Suprapubic skin (tissue), 4 donors: ENCODE data around the gene LCN12. TPM values are rescaled to one million over a fixed set of nuclear protein-coding genes. Genes with fewer than 3 reads are reported as not detected.

ENCODE experiments used
- DNase-seq, 2 donors: peaks; one replicate each; pipeline ENCODE4 v3.0.0-alpha.2; 2019; ENCODE audit warnings: low spot score in 2 of 2
- H3K27ac ChIP-seq: fragments of 200-600 bp; sonication (generic); one replicate; pipeline ENCODE4 v1.5.1; 2019
- H3K27me3 ChIP-seq: fragments of 200-600 bp; sonication (generic); one replicate; pipeline ENCODE4 v1.5.1; 2019
- H3K36me3 ChIP-seq: fragments of 200-600 bp; sonication (generic); one replicate; pipeline ENCODE4 v1.5.1; 2019
- H3K4me1 ChIP-seq: fragments of 200-600 bp; sonication (generic); one replicate; pipeline ENCODE4 v1.5.1; 2019
- H3K4me3 ChIP-seq: fragments of 200-600 bp; sonication (generic); one replicate; pipeline ENCODE4 v1.5.1; 2019; ENCODE audit warnings: mild to moderate bottlenecking
- H3K9me3 ChIP-seq: fragments of 200-600 bp; sonication (generic); one replicate; pipeline ENCODE4 v1.5.1; 2019
- EP300 ChIP-seq: sonication (generic); formaldehyde crosslinking; IDR thresholded peaks from one replicate; pipeline ENCODE4 v1.6.1; 2017; ENCODE audit warnings: antibody characterized with exemption
- POLR2A ChIP-seq, 2 donors: fragments of 450-650 bp; IDR thresholded peaks; one replicate each; pipeline ENCODE4 v1.6.1; 2017; ENCODE audit warnings: antibody characterized with exemption in 2 of 2, mild to moderate bottlenecking in 2 of 2, moderate library complexity in 2 of 2
- POLR2AphosphoS5 ChIP-seq, 3 donors: sonication (generic); formaldehyde crosslinking; IDR thresholded peaks; one replicate each; pipeline ENCODE4 v1.6.1; 2017; ENCODE audit warnings: antibody characterized with exemption in 3 of 3
- WGBS: methylation state at CpG from one replicate; pipeline ENCODE4 v1.1.5; 2018; 5-methylcytosine and 5-hydroxymethylcytosine counted together
- total RNA-seq, 4 donors: library from RNA; depleted of rRNA; stranded (reverse); fragments of >200 nt; gene quantifications; one replicate each; pipeline ENCODE4 v1.1.0, GENCODE V29; 2016
- TF ChIP-seq, protein P1 (sequence below), 2 donors: fragments of 200-600 bp in 1 of 2; fragments of 450-650 bp in 1 of 2; sonication (generic) in 1 of 2; IDR thresholded peaks; one replicate each; pipeline ENCODE4 v1.5.1; 2016 to 2019; ENCODE audit warnings: antibody characterized with exemption in 2 of 2, mild to moderate bottlenecking in 1 of 2, moderate library complexity in 1 of 2

LCN12 gene
- total RNA-seq, 4 donors from 2014 or later, result 3.7 TPM; not detected in 3

DNA sequence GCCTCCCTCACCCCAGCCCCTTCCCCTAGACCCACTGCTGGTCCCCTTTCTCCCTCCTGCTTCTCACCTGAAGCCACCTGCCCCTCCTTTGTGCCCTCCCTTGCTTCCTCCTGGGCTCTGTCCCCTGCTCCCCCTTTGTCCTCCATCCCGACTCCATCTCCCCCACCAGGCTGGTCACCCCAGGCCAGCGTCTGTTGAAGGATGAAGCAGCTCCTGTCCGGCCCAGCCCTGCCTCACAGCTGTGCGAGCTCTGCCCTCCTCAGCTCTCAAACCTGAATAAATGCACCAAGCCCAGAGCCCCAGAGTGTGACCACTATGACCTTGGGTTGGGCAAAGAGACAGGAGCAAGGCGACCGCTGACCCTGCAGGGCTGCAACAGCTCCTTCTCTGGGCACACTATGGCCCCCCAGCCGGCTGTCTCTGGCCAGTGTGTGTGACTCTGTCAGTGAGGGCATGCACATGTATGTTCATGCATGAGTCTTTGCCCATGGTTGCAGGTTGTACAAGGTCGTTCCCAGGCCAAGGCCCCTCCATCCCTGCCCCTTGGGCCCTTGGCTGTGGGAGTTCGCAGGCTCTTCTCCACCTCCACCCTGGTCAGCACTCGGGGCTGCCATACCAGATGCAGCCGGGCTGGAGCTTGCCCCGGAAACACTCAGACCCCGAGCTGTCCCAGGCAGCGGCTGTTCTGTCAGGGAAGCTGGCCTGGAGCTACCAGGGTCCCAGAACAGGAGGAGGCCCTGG, 3.3 kb downstream of the LCN12 start:
- Histone ChIP-seq H3K27me3 (no peaks in the 10 kb centered on the region), H3K4me3 (no peak overlapping the region), H3K4me1 (peaks cover 14% of the 10 kb centered on the region), H3K27ac (no peak overlapping the region), H3K9me3 (no peaks in the 10 kb centered on the region), H3K36me3 (no peaks in the 10 kb centered on the region)
- 97% methylated on average over 9 of the region's 14 CpGs for WGBS
- no peak for DNase-seq
- TF ChIP-seq, protein P1, sequence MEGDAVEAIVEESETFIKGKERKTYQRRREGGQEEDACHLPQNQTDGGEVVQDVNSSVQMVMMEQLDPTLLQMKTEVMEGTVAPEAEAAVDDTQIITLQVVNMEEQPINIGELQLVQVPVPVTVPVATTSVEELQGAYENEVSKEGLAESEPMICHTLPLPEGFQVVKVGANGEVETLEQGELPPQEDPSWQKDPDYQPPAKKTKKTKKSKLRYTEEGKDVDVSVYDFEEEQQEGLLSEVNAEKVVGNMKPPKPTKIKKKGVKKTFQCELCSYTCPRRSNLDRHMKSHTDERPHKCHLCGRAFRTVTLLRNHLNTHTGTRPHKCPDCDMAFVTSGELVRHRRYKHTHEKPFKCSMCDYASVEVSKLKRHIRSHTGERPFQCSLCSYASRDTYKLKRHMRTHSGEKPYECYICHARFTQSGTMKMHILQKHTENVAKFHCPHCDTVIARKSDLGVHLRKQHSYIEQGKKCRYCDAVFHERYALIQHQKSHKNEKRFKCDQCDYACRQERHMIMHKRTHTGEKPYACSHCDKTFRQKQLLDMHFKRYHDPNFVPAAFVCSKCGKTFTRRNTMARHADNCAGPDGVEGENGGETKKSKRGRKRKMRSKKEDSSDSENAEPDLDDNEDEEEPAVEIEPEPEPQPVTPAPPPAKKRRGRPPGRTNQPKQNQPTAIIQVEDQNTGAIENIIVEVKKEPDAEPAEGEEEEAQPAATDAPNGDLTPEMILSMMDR (IDR thresholded peaks at IDR 0.05), result no peak
- no peak for TF ChIP-seq POLR2A (IDR thresholded peaks at IDR 0.05)
- no peak for TF ChIP-seq POLR2AphosphoS5 (IDR thresholded peaks at IDR 0.05)
- TF ChIP-seq EP300, result no peak

DNA sequence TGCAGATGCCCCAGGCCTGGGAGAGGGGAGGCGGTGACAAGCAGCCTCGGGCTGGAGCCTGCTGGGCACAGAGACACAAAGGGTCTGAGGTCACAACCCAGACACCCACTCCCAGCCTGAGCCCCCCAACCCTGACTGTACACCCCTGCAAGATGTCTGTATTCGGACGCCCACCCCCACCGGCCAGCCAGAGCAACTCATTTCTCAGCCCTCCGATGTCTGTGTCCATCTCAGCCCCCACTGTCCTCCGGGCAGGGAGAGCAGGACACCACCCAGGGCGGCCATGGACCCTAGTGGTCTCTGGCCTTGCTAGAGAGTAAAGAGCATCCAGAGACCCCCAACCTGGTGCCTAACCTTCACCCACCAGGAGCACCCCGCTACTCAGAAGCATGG, 3.9 kb downstream of the LCN12 start:
- no peaks in the 10 kb centered on the region for H3K27me3 ChIP-seq
- H3K4me1 ChIP-seq, result peaks cover 16% of the 10 kb centered on the region
- H3K27ac ChIP-seq, result no peak overlapping the region
- no peak for DNase-seq
- H3K36me3 ChIP-seq, result no peaks in the 10 kb centered on the region
- WGBS, result 83% methylated on average over 4 of the region's 9 CpGs
- H3K9me3 ChIP-seq, result no peaks in the 10 kb centered on the region
- no peak overlapping the region for H3K4me3 ChIP-seq
- no peak for TF ChIP-seq EP300
- TF ChIP-seq, protein P1 (IDR thresholded peaks at IDR 0.05), result no peak

DNA sequence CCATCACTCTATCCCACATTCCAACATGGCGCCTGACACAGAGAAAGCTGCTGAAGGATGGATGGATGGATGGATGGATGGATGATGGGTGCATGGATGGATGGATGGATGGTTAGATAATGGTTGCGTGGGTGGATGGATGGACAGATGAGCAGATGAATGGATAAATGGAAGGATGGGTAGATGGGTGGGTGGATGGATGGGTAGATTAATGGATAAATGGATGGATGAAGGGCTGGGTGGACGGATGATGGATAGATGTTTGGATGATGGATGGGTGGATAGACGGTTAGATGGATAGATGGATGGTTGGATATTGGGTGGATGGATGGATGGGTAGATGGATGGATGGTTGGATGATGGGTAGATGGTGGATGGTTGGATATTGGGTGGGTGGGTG, 4.5 kb downstream of the LCN12 start:
- no peak for DNase-seq
- Histone ChIP-seq H3K4me1 (peaks cover 22% of the 10 kb centered on the region), H3K27me3 (no peaks in the 10 kb centered on the region), H3K4me3 (no peak overlapping the region), H3K27ac (no peak overlapping the region), H3K36me3 (no peaks in the 10 kb centered on the region), H3K9me3 (no peaks in the 10 kb centered on the region)
- no peak for TF ChIP-seq EP300
- no peak for TF ChIP-seq POLR2A (IDR thresholded peaks at IDR 0.05)
- no peak for TF ChIP-seq POLR2AphosphoS5 (IDR thresholded peaks at IDR 0.05)
- TF ChIP-seq, protein P1 (IDR thresholded peaks at IDR 0.05), result no peak
- WGBS, result 97% methylated on average over 4 of the region's 4 CpGs

DNA sequence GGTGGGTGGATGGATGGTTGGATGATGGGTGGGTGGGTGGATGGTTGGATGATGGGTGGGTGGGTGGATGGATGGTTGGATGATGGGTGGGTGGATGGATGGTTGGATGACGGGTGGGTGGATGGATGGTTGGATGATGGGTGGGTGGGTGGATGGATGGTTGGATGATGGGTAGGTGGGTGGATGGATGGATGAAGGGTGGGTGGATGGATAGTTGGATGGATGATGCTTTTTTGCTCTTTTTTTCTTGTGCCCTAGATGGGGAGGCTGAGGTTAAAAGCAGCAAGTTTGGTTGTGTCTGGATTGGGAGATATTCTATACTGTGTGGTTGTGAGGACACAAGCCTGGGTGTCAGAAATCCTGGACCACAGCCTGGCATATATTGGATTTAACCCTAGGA, 5.4 kb downstream of the LCN12 start:
- Histone ChIP-seq H3K9me3 (no peaks in the 10 kb centered on the region), H3K36me3 (no peaks in the 10 kb centered on the region), H3K27me3 (no peaks in the 10 kb centered on the region), H3K4me3 (no peak overlapping the region), H3K27ac (no peak overlapping the region), H3K4me1 (peaks cover 23% of the 10 kb centered on the region)
- no peak for TF ChIP-seq EP300
- no peak for TF ChIP-seq POLR2AphosphoS5 (IDR thresholded peaks at IDR 0.05)
- TF ChIP-seq, protein P1 (IDR thresholded peaks at IDR 0.05), result no peak
- TF ChIP-seq POLR2A (IDR thresholded peaks at IDR 0.05), result no peak
- DNase-seq, result no peak
- WGBS, result 90% methylated on average over 1 of the region's 1 CpG

DNA sequence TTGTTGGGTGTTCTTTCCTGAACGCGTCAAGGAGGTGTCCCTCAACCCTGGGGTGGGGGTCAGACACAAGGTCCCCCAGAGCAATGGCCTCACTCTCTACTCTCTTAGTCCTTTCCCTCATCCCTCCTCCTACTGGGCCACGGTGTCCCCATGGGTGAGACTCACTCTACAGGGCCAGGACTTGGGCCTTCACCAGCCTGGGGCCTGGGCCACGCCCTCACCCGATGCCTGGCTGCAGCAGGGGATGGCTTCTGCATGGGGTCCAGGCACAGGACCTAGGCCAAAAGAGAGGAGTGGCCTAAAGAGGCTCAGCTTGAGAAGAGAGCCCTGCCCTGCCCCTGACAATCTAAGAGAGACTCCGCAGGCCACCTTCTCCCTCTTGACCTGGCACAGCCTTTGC, 5.8 kb downstream of the LCN12 start:
- H3K9me3 ChIP-seq, result no peaks in the 10 kb centered on the region
- no peak for TF ChIP-seq POLR2AphosphoS5 (IDR thresholded peaks at IDR 0.05)
- TF ChIP-seq EP300, result no peak
- no peak for TF ChIP-seq POLR2A (IDR thresholded peaks at IDR 0.05)
- TF ChIP-seq, protein P1 (IDR thresholded peaks at IDR 0.05), result no peak

More for the DNA sequence above, 5.8 kb downstream of the LCN12 start:
- no peak overlapping the region for H3K27ac ChIP-seq
- no peaks in the 10 kb centered on the region for H3K27me3 ChIP-seq
- no peak overlapping the region for H3K4me3 ChIP-seq
- DNase-seq, result no peak
- no peaks in the 10 kb centered on the region for H3K36me3 ChIP-seq
- H3K4me1 ChIP-seq, result peaks cover 20% of the 10 kb centered on the region
- 89% methylated on average over 5 of the region's 6 CpGs for WGBS
